Stimulated activated CD8-positive, alpha-beta memory T cell treated with anti-CD3 and anti-CD28 coated beads, Interleukin-4, amount 100 ng/mL, for 24 hours (primary cell): Measurements from ENCODE around the gene GGTA1.
"Not testable (repeated sequence)": the region's sequence is repeated elsewhere in the genome, so short reads cannot be mapped to it uniquely, and the experiment has no call there.

Experiments used
- DNase-seq: peaks from one replicate; pipeline ENCODE4 v3.0.0-alpha.2; 2020; ENCODE audit warnings: low read depth

The GGTA1 gene

GRCh38 chr9:121499427-121500164 is at the start of gene GGTA1:
Gene GGTA1, minus strand, starts transcription at chr9:121499844. Its CDS starts 31,922 bp downstream, at chr9:121467922.
- DNase-seq: no peak

- no peak for DNase-seq
Measured at GRCh38 chr9:121548666-121549065, 49.0 kb upstream of the GGTA1 start.

- DNase-seq: peak; percentile 54
Measured at GRCh38 chr9:121545875-121546423, 46.3 kb upstream of the GGTA1 start.

- no peak for DNase-seq
Measured at GRCh38 chr9:121545150-121545874, 45.7 kb upstream of the GGTA1 start.

- no peak for DNase-seq
Measured at GRCh38 chr9:121542025-121542424, 42.4 kb upstream of the GGTA1 start.

- no peak for DNase-seq
Measured at GRCh38 chr9:121541256-121541655, 41.6 kb upstream of the GGTA1 start.

GRCh38 chr9:121538221-121538620 is 38.6 kb upstream of the GGTA1 start:
- DNase-seq: no peak

- DNase-seq: no peak
Measured at GRCh38 chr9:121537283-121537682, 37.6 kb upstream of the GGTA1 start.

GRCh38 chr9:121532881-121533280 is 33.2 kb upstream of the GGTA1 start:
- no peak for DNase-seq

- DNase-seq: no peak
Measured at GRCh38 chr9:121529237-121529987, 29.8 kb upstream of the GGTA1 start.

GRCh38 chr9:121528642-121529041 is 29.0 kb upstream of the GGTA1 start:
- no peak for DNase-seq

GRCh38 chr9:121527371-121527770 is 27.7 kb upstream of the GGTA1 start:
- no peak for DNase-seq

GRCh38 chr9:121519688-121520087 is 20.0 kb upstream of the GGTA1 start:
- DNase-seq: not testable (repeated sequence)

- DNase-seq: no peak
Measured at GRCh38 chr9:121518634-121519033, 19.0 kb upstream of the GGTA1 start.

- not testable (repeated sequence) for DNase-seq
Measured at GRCh38 chr9:121513166-121513565, 13.5 kb upstream of the GGTA1 start.

GRCh38 chr9:121510766-121511550 is 11.3 kb upstream of the GGTA1 start:
- DNase-seq: no peak

GRCh38 chr9:121509180-121509579 is 9.5 kb upstream of the GGTA1 start:
- DNase-seq: no peak

- no peak for DNase-seq
Measured at GRCh38 chr9:121508415-121508814, 8.8 kb upstream of the GGTA1 start.

- no peak for DNase-seq
Measured at GRCh38 chr9:121505903-121506735, 6.5 kb upstream of the GGTA1 start.

- DNase-seq: no peak
Measured at GRCh38 chr9:121503444-121503843, 3.8 kb upstream of the GGTA1 start.

- no peak for DNase-seq
Measured at GRCh38 chr9:121500165-121500478, 478 bp upstream of the GGTA1 start.
